Measurements from ENCODE around the gene SEC23A.
A peak's percentile ranks its signal among the peaks of the same experiment; 100 is the strongest.

The SEC23A gene

DNA sequence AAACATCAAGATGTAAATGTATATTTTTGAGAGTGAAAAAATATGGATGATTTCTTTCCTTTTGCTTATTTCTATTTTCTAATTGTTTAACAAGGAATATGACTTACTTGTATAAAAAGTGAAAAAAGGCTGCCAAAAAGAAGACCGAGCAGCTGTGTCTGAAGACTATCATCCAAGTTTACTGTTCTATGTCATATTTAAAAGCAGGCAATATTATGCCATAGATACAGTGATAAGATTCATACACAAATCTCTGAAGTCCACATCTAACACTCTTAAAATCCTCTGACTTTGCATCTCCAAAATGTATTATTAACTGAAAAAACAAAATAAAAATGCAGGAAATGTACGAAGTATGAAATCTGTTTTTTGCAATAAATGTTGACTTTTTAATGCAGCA is 109.1 kb downstream of the SEC23A start:
- Histone ChIP-seq H3K27ac (no peak overlapping the region), H3K4me3 (no peak overlapping the region)
- no peak for TF ChIP-seq CTCF (IDR thresholded peaks at IDR 0.05)
- DNase-seq (ENCODE audit: low spot score): no peak

DNA sequence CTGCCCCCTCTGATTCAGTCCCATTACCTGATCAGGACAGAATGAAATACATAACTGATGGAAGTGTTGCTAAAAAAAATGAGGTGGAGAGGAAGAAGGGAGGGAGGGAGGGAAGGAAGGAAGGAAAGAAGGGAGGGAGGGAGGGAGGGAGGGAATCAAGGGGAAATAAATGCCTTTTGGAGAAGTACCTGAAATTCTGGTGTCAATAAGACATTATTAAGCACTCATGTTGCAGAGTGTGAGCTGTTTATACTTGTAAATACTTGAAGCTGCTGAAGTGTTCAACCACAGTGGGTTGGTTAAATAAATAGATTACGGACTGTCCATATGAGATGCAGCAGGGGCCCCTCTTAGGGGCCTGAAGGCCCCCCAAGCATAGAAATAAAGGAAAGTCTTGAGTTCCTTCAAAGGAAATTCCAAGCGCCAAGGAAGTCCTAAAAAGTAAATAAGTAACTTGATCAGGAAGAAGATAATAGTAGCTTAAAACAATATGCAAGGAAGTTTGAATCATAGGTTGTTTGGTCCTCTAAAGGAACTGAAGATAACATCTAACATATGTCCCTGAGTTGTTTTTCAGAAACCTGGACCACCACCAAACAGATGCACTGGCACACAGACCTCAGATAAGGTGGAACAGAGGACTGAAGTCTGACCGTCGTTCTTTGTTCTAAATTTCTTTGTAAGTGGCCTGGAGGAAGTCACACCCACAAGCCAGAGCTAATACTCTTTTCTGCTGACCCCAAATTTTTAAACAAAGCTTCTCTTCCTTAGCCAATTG is 110.8 kb downstream of the SEC23A start:
- H3K4me3 ChIP-seq: no peak overlapping the region
- no peak for DNase-seq (ENCODE audit: low spot score)
- TF ChIP-seq CTCF (IDR thresholded peaks at IDR 0.05): no peak
- H3K27ac ChIP-seq: no peak overlapping the region

- TF ChIP-seq CTCF (IDR thresholded peaks at IDR 0.05): no peak
- DNase-seq (ENCODE audit: low spot score): no peak
- Histone ChIP-seq H3K27ac (no peak overlapping the region), H3K4me3 (no peak overlapping the region)
Observed at GRCh38 chr14:38991299-38991698, 111.7 kb downstream of the SEC23A start.

DNA sequence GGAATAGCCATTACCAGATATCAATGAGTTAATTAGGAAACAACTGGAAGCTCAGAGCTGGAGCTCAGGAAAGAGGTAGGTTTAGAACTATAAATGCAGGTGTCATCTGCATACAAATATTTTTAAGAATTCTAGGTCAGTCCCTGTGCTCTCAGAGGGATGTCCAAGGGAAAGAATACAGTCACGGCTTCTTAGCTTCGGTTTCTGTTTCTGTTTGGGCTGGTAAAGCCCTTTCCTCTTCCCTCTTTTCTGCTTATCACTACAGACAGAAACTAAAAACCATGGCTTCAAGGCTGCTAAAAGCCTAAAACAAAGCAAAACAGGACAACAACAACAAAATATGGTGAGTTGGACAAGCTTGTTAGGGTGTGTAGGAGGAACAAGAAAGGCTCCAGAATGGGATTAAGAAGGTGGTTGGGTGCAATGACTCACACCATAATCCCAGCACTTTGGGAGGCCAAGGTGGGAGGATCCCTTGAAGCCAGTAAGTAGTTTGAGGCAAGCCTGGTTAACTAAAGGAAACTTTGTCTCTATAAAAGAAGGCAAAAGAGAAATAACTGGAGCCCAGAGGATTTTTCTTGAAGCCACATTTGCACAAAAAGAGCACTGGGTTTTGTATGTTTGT is 113.0 kb downstream of the SEC23A start:
- Histone ChIP-seq H3K27ac (no peak overlapping the region), H3K4me3 (peak overlapping the region; percentile 18)
- TF ChIP-seq CTCF (IDR thresholded peaks at IDR 0.05): no peak
- DNase-seq (ENCODE audit: low spot score): no peak

DNA sequence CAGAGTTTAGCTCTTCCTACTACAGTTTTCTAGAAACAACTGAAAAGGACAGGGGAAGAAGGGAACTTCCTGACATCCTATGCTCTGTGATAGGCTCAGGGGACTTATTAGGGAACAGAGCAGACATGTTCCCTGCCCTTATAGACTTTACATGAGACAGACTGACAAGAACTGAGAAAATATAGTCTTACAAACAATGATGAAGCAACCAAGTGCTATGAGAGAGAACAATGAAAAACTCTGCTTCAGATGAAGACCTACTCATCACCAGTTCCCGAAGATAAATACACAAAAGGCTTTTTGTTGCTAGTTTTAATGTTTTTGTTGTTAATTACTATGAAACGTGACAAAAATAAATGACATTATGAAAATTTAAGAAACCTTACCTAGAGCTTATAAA is 115.3 kb downstream of the SEC23A start:
- no peak for TF ChIP-seq CTCF (IDR thresholded peaks at IDR 0.05)
- Histone ChIP-seq H3K27ac (no peak overlapping the region), H3K4me3 (no peak overlapping the region)
- no peak for DNase-seq (ENCODE audit: low spot score)

GRCh38 chr14:38982837-38983236 is 120.2 kb downstream of the SEC23A start:
- no peak overlapping the region for H3K4me3 ChIP-seq
- no peak for DNase-seq (ENCODE audit: low spot score)
- no peak overlapping the region for H3K27ac ChIP-seq
- no peak for TF ChIP-seq CTCF (IDR thresholded peaks at IDR 0.05)

- H3K4me3 ChIP-seq: no peak overlapping the region
Observed at GRCh38 chr14:38982278-38982677, 120.8 kb downstream of the SEC23A start.

More at GRCh38 chr14:38982278-38982677, 120.8 kb downstream of the SEC23A start:
- no peak overlapping the region for H3K27ac ChIP-seq
- DNase-seq (ENCODE audit: low spot score): no peak
- TF ChIP-seq CTCF (IDR thresholded peaks at IDR 0.05): no peak
